HCT116 (cell line): ENCODE measurements around the gene LASP1. TPM values are rescaled to one million over a fixed set of nuclear protein-coding genes. Genes with fewer than 3 reads are reported as not detected.

Experiments
- ATAC-seq: fragments of 200-7000 bp; cut with Tn5 transposase; 2 replicates; pipeline ENCODE4 v1.9.1; 2020; ENCODE audit warnings: mild to moderate bottlenecking, moderate library complexity
- BruUV-seq: library from RNA; stranded (reverse); fragments of 400-500 nt; replicated peaks from 2 replicates; lab custom pipeline; 2021; lab: Mats Ljungman, UMichigan
- CTCF ChIA-PET: fragments of 300-600 bp; sonication (Branson Sonifier 250); formaldehyde crosslinking; loops from one replicate; lab custom pipeline; 2021; ENCODE audit warnings: antibody characterized with exemption; lab: Charles Lee
- POLR2A ChIA-PET: fragments of 300-600, 350-600 bp; sonication (Branson Sonifier 250); formaldehyde crosslinking; loops from one replicate; lab custom pipeline; 2021; ENCODE audit warnings: antibody characterized with exemption; lab: Charles Lee
- RAD21 ChIA-PET, 2 experiments: fragments of 300-600 bp; sonication (Branson Sonifier 250); formaldehyde crosslinking; loops; one replicate each; lab custom pipeline; 2023; ENCODE audit warnings: low total read pairs in 2 of 2; ENCODE audit not compliant: uncharacterized antibody in 2 of 2, unreplicated experiment in 2 of 2, low non-redundant PET in 1 of 2; lab: Charles Lee
- DNase-seq: peaks from one replicate; pipeline ENCODE4 v3.0.0-alpha.2; 2010; ENCODE audit warnings: low read depth, low spot score
- H2AFZ ChIP-seq: fragments of 200-600 bp; shearing (Covaris generic), sonication (generic); 2 replicates; pipeline ENCODE4 v1.6.1; 2017; ENCODE audit warnings: low read depth, mixed run types, mixed read lengths, antibody characterized with exemption, low read length; ENCODE audit not compliant: poor library complexity, severe bottlenecking
- H3K27ac ChIP-seq: 2 replicates; pipeline ENCODE4 v1.5.1; 2012; ENCODE audit warnings: low read depth, low read length
- H3K27me3 ChIP-seq: fragments of 200-600 bp; sonication (generic); 2 replicates; pipeline ENCODE4 v1.6.1; 2016; ENCODE audit warnings: mixed run types, low read length, mixed read lengths; ENCODE audit not compliant: insufficient read depth
- H3K36me3 ChIP-seq, 2 experiments: fragments of 200-500 bp in 1 of 2; fragments of 200-600 bp in 1 of 2; sonication (Bioruptor generic) in 1 of 2; sonication (generic) in 1 of 2; 2 replicates each; pipeline versions ENCODE4 v1.5.1 to v1.6.1; 2014 to 2016; ENCODE audit warnings: low read length in 2 of 2, inconsistent platforms in 1 of 2, mixed read lengths in 1 of 2, mixed run types in 1 of 2; ENCODE audit not compliant: insufficient read depth in 2 of 2, control insufficient read depth in 1 of 2
- H3K4me1 ChIP-seq, 2 experiments: fragments of 200-600 bp in 1 of 2; sonication (generic) in 1 of 2; 2 replicates each; pipeline versions ENCODE4 v1.5.1 to v1.6.1; 2012 to 2017; ENCODE audit warnings: low read length in 2 of 2, inconsistent platforms in 1 of 2, mild to moderate bottlenecking in 1 of 2, mixed read lengths in 1 of 2, mixed run types in 1 of 2, moderate library complexity in 1 of 2; ENCODE audit not compliant: insufficient read depth in 2 of 2, control insufficient read depth in 1 of 2
- H3K4me2 ChIP-seq: fragments of 200-600 bp; sonication (generic); 2 replicates; pipeline ENCODE4 v1.6.1; 2017; ENCODE audit warnings: mixed run types, low read length, mixed read lengths
- H3K4me3 ChIP-seq, 2 experiments: fragments of 200-600 bp in 1 of 2; sonication (generic) in 1 of 2; replicated peaks in 1 of 2; 2 replicates each; pipeline ENCODE4 v1.5.1; 2011 to 2016; ENCODE audit warnings: low read length in 2 of 2, control low read depth in 1 of 2, low read depth in 1 of 2, mild to moderate bottlenecking in 1 of 2, mixed read lengths in 1 of 2, mixed run types in 1 of 2
- H3K79me2 ChIP-seq: fragments of 200-600 bp; sonication (generic); 2 replicates; pipeline ENCODE4 v1.6.1; 2017; ENCODE audit warnings: mild to moderate bottlenecking, mixed run types, low read length, moderate library complexity, mixed read lengths; ENCODE audit not compliant: insufficient read depth
- H3K9ac ChIP-seq: fragments of 200-600 bp; sonication (generic); 2 replicates; pipeline ENCODE4 v1.6.1; 2016; ENCODE audit warnings: low read length, mixed read lengths
- H3K9me2 ChIP-seq: fragments of 200-600 bp; sonication (generic), shearing (Covaris generic); 2 replicates; pipeline ENCODE4 v1.6.1; 2017; ENCODE audit warnings: mixed run types, mild to moderate bottlenecking, moderate library complexity; ENCODE audit not compliant: insufficient read depth
- H3K9me3 ChIP-seq, 2 experiments: fragments of 200-500 bp in 1 of 2; fragments of 200-600 bp in 1 of 2; sonication (Bioruptor generic) in 1 of 2; sonication (generic) in 1 of 2; 2 replicates each; pipeline ENCODE4 v1.6.1; 2014 to 2017; ENCODE audit warnings: low read length in 2 of 2, mixed read lengths in 2 of 2, inconsistent platforms in 1 of 2, low read depth in 1 of 2, mild to moderate bottlenecking in 1 of 2, mixed run types in 1 of 2, moderate library complexity in 1 of 2; ENCODE audit not compliant: control insufficient read depth in 1 of 2, insufficient read depth in 1 of 2
- H4K20me1 ChIP-seq: fragments of 200-600 bp; sonication (generic), shearing (Covaris generic); 2 replicates; pipeline ENCODE4 v1.6.1; 2017; ENCODE audit warnings: mixed run types, mild to moderate bottlenecking, moderate library complexity; ENCODE audit not compliant: insufficient read depth
- CBX3 ChIP-seq: IDR thresholded peaks from 2 replicates; pipeline ENCODE4 v1.6.1; 2012; ENCODE audit warnings: low read depth
- FOSL1 ChIP-seq: IDR thresholded peaks from 2 replicates; pipeline ENCODE4 v1.6.1; 2012; ENCODE audit warnings: low read depth
- MAX ChIP-seq: IDR thresholded peaks from 2 replicates; pipeline ENCODE4 v1.6.1; 2012
- POLR2A ChIP-seq: IDR thresholded peaks from 2 replicates; pipeline ENCODE4 v1.7.0; 2011; ENCODE audit warnings: borderline replicate concordance; ENCODE audit not compliant: insufficient read depth, insufficient read length; ENCODE audit errors: extremely low read depth
- RAD21 ChIP-seq: IDR thresholded peaks from 2 replicates; pipeline ENCODE4 v1.6.1; 2012; ENCODE audit warnings: low read depth, mild to moderate bottlenecking
- SP1 ChIP-seq: IDR thresholded peaks from 2 replicates; pipeline ENCODE4 v1.6.1; 2012; ENCODE audit warnings: low read depth
- SRF ChIP-seq: IDR thresholded peaks from 2 replicates; pipeline ENCODE4 v1.6.1; 2012; ENCODE audit warnings: low read depth
- YY1 ChIP-seq: IDR thresholded peaks from 2 replicates; pipeline ENCODE4 v1.6.1; 2011; ENCODE audit warnings: low read length, low read depth, moderate library complexity, mild to moderate bottlenecking; ENCODE audit not compliant: insufficient replicate concordance; ENCODE audit errors: extremely low read depth
- ZNF274 ChIP-seq: fragments of 200-500 bp; sonication (Bioruptor generic); IDR thresholded peaks from 2 replicates; pipeline ENCODE4 v1.6.1; 2014; ENCODE audit warnings: mild to moderate bottlenecking, low read depth, low read length, inconsistent platforms
- intact Hi-C: fragments of 100-400 bp; cut with micrococcal nuclease; formaldehyde crosslinking; loops from 2 replicates; pipeline ENCODE4 v1.10.0; 2022
- total RNA-seq: library from RNA; stranded (reverse); gene quantifications from one replicate; pipeline ENCODE4 v1.2.1, GENCODE V29; 2021; ENCODE audit not compliant: unreplicated experiment
- TF ChIP-seq, protein P1 (sequence below), 3 experiments: fragments of 200-600 bp in 1 of 3; sonication (generic) in 1 of 3; IDR thresholded peaks in 2 of 3; conservative IDR thresholded peaks in 1 of 3; 2 replicates each; pipeline ENCODE4 v1.5.1; 2012 to 2017; ENCODE audit warnings: low read depth in 2 of 3, low read length in 2 of 3, antibody characterized with exemption in 1 of 3, borderline replicate concordance in 1 of 3, control low read depth in 1 of 3, mild to moderate bottlenecking in 1 of 3, mixed read lengths in 1 of 3, mixed run types in 1 of 3, moderate library complexity in 1 of 3; ENCODE audit not compliant: insufficient read depth in 1 of 3
- TF ChIP-seq, protein P2 (sequence below): IDR thresholded peaks from 2 replicates; pipeline ENCODE4 v1.6.1; 2012; ENCODE audit warnings: low read depth

LASP1 gene
- total RNA-seq, 1 experiment from 2014 or later: 149 TPM

- no peak overlapping the region for H3K9ac ChIP-seq
- no peak overlapping the region for H3K4me2 ChIP-seq
- no peaks in the 10 kb centered on the region for H3K27me3 ChIP-seq
- TF ChIP-seq, protein P1, sequence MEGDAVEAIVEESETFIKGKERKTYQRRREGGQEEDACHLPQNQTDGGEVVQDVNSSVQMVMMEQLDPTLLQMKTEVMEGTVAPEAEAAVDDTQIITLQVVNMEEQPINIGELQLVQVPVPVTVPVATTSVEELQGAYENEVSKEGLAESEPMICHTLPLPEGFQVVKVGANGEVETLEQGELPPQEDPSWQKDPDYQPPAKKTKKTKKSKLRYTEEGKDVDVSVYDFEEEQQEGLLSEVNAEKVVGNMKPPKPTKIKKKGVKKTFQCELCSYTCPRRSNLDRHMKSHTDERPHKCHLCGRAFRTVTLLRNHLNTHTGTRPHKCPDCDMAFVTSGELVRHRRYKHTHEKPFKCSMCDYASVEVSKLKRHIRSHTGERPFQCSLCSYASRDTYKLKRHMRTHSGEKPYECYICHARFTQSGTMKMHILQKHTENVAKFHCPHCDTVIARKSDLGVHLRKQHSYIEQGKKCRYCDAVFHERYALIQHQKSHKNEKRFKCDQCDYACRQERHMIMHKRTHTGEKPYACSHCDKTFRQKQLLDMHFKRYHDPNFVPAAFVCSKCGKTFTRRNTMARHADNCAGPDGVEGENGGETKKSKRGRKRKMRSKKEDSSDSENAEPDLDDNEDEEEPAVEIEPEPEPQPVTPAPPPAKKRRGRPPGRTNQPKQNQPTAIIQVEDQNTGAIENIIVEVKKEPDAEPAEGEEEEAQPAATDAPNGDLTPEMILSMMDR (IDR thresholded peaks at IDR 0.05 in 2 of 3, conservative IDR thresholded peaks at IDR 0.05 in 1 of 3; ENCODE audit: borderline replicate concordance in 1 of 3, insufficient read depth in 1 of 3, low read depth in 2 of 3, low read length in 2 of 3): no peak
- no peak for TF ChIP-seq MAX
- peak; percentile 27; the same call in 1 of the 2 replicates for TF ChIP-seq RAD21
- ATAC-seq (no peak), DNase-seq (no peak)
- H3K79me2 ChIP-seq: no peaks in the 10 kb centered on the region
- ChIA-PET CTCF (no interaction called here), RAD21 (no interaction called here), POLR2A (no interaction called here)
- no TSS peak for BruUV-seq
- H3K9me2 ChIP-seq: no peaks in the 10 kb centered on the region
- peaks cover 8 to 37% of the 10 kb centered on the region in 2 experiments; a peak in 3 of 4 replicates for H3K36me3 ChIP-seq
- no peaks in the 10 kb centered on the region for H4K20me1 ChIP-seq
- H3K9me3 ChIP-seq: no peaks in the 10 kb centered on the region
- no peak overlapping the region for H3K4me3 ChIP-seq
- H3K4me1 ChIP-seq: peaks cover 6 to 8% of the 10 kb centered on the region in 2 experiments
- intact Hi-C loops: no loop called here
- H3K27ac ChIP-seq: no peak overlapping the region
- no peak overlapping the region for H2AFZ ChIP-seq
These were observed 48.5 kb downstream of the LASP1 start for GRCh38 chr17:38918129-38918913.

DNA sequence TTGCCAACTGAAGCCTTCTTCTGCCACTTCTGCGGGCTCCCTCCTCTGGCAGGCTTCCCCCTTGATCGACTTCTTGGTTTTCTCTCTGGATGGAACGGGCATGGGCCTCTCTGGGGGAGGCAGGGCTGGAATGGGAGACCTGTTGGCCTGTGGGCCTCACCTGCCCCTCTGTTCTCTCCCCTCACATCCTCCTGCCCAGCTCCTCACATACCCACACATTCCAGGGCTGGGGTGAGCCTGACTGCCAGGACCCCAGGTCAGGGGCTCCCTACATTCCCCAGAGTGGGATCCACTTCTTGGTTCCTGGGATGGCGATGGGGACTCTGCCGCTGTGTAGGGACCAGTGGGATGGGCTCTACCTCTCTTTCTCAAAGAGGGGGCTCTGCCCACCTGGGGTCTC, 49.1 kb downstream of the LASP1 start:
- Histone ChIP-seq H3K36me3 (peaks cover 8 to 36% of the 10 kb centered on the region in 2 experiments; a peak in 3 of 4 replicates), H4K20me1 (no peaks in the 10 kb centered on the region), H3K4me3 (no peak overlapping the region), H3K27ac (no peak overlapping the region), H3K9ac (no peak overlapping the region), H3K27me3 (no peaks in the 10 kb centered on the region), H3K9me2 (no peaks in the 10 kb centered on the region), H3K4me2 (no peak overlapping the region), H3K9me3 (no peaks in the 10 kb centered on the region), H3K4me1 (peaks cover 6 to 12% of the 10 kb centered on the region in 2 experiments), H3K79me2 (no peaks in the 10 kb centered on the region), H2AFZ (no peak overlapping the region)
- DNase-seq: no peak
- no peak for ATAC-seq
- POLR2A ChIA-PET: no interaction called here
- intact Hi-C loops: no loop called here
- RAD21 ChIA-PET: no interaction called here
- CTCF ChIA-PET: no interaction called here
- BruUV-seq: no TSS peak
- TF ChIP-seq, protein P2, sequence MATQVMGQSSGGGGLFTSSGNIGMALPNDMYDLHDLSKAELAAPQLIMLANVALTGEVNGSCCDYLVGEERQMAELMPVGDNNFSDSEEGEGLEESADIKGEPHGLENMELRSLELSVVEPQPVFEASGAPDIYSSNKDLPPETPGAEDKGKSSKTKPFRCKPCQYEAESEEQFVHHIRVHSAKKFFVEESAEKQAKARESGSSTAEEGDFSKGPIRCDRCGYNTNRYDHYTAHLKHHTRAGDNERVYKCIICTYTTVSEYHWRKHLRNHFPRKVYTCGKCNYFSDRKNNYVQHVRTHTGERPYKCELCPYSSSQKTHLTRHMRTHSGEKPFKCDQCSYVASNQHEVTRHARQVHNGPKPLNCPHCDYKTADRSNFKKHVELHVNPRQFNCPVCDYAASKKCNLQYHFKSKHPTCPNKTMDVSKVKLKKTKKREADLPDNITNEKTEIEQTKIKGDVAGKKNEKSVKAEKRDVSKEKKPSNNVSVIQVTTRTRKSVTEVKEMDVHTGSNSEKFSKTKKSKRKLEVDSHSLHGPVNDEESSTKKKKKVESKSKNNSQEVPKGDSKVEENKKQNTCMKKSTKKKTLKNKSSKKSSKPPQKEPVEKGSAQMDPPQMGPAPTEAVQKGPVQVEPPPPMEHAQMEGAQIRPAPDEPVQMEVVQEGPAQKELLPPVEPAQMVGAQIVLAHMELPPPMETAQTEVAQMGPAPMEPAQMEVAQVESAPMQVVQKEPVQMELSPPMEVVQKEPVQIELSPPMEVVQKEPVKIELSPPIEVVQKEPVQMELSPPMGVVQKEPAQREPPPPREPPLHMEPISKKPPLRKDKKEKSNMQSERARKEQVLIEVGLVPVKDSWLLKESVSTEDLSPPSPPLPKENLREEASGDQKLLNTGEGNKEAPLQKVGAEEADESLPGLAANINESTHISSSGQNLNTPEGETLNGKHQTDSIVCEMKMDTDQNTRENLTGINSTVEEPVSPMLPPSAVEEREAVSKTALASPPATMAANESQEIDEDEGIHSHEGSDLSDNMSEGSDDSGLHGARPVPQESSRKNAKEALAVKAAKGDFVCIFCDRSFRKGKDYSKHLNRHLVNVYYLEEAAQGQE: no peak
- TF ChIP-seq SRF (no peak), YY1 (no peak), CBX3 (no peak), POLR2A (no peak), ZNF274 (no peak), SP1 (no peak), FOSL1 (no peak)
